OCI-LY1 (cell line): ENCODE data around the gene MARF1.
"Not testable (repeated sequence)": the region's sequence is repeated elsewhere in the genome, so short reads cannot be mapped to it uniquely, and the experiment has no call there.

Source experiments
- H2AFZ ChIP-seq: fragments of 200-600 bp; sonication (generic), shearing (Covaris generic); 2 replicates; pipeline ENCODE4 v1.6.0; 2014; ENCODE audit warnings: antibody characterized with exemption, mild to moderate bottlenecking, low read length
- H3F3A ChIP-seq: fragments of 200-600 bp; sonication (generic), shearing (Covaris generic); 2 replicates; pipeline ENCODE4 v1.6.0; 2014; ENCODE audit warnings: mild to moderate bottlenecking, antibody characterized with exemption, low read length, moderate library complexity; ENCODE audit not compliant: insufficient read depth
- H3K27ac ChIP-seq: fragments of 200-600 bp; sonication (generic); 2 replicates; pipeline ENCODE4 v1.5.1; 2014; ENCODE audit warnings: low read length, mixed run types, mild to moderate bottlenecking, low read depth; ENCODE audit not compliant: poor library complexity, severe bottlenecking
- H3K27me3 ChIP-seq: fragments of 200-600 bp; sonication (generic); 2 replicates; pipeline ENCODE4 v1.6.0; 2014; ENCODE audit warnings: antibody characterized with exemption, mild to moderate bottlenecking, low read length, moderate library complexity; ENCODE audit not compliant: insufficient read depth
- H3K36me3 ChIP-seq: fragments of 200-600 bp; sonication (generic); 2 replicates; pipeline ENCODE4 v1.6.1; 2014; ENCODE audit warnings: mild to moderate bottlenecking, antibody characterized with exemption, low read length, moderate library complexity, mixed read lengths; ENCODE audit not compliant: insufficient read depth
- H3K4me1 ChIP-seq: fragments of 200-600 bp; sonication (generic); 2 replicates; pipeline ENCODE4 v1.5.1; 2014; ENCODE audit warnings: mild to moderate bottlenecking, low read length, moderate library complexity; ENCODE audit not compliant: insufficient read depth, severe bottlenecking
- H3K4me2 ChIP-seq: fragments of 200-600 bp; sonication (generic), shearing (Covaris generic); 2 replicates; pipeline ENCODE4 v1.6.1; 2014; ENCODE audit warnings: low read length
- H3K4me3 ChIP-seq: fragments of 200-600 bp; sonication (generic); 2 replicates; pipeline ENCODE4 v1.5.1; 2014; ENCODE audit warnings: low read length, low read depth, mild to moderate bottlenecking, mixed read lengths; ENCODE audit not compliant: poor library complexity, severe bottlenecking
- H3K79me2 ChIP-seq: fragments of 200-600 bp; shearing (Covaris generic); 2 replicates; pipeline ENCODE4 v1.6.1; 2016; ENCODE audit warnings: mixed run types, low read length, mixed read lengths; ENCODE audit not compliant: insufficient read depth
- H3K9ac ChIP-seq: fragments of 200-600 bp; sonication (generic), shearing (Covaris generic); 2 replicates; pipeline ENCODE4 v1.6.1; 2014; ENCODE audit warnings: mild to moderate bottlenecking, low read length, mixed read lengths
- H3K9me2 ChIP-seq: fragments of 200-600 bp; sonication (generic), shearing (Covaris generic); 2 replicates; pipeline ENCODE4 v1.6.1; 2014; ENCODE audit warnings: low read depth, mild to moderate bottlenecking, low read length, mixed read lengths
- H3K9me3 ChIP-seq: fragments of 200-600 bp; shearing (Covaris generic); 2 replicates; pipeline ENCODE4 v1.6.1; 2014; ENCODE audit warnings: low read length, mixed read lengths
- H4K20me1 ChIP-seq: fragments of 200-600 bp; sonication (generic), shearing (Covaris generic); 2 replicates; pipeline ENCODE4 v1.6.0; 2016; ENCODE audit warnings: mild to moderate bottlenecking, low read length; ENCODE audit not compliant: insufficient read depth
- EZH2 ChIP-seq: fragments of 200-600 bp; sonication (generic), shearing (Covaris generic); IDR thresholded peaks from 2 replicates; pipeline ENCODE4 v1.8.0; 2017; ENCODE audit warnings: borderline replicate concordance, mixed run types, mild to moderate bottlenecking, antibody characterized with exemption, low read length, moderate library complexity, mixed read lengths
- TF ChIP-seq, protein P1 (sequence below): fragments of 200-600 bp; sonication (generic), shearing (Covaris generic); IDR thresholded peaks from 2 replicates; pipeline ENCODE4 v1.5.1; 2017; ENCODE audit warnings: mild to moderate bottlenecking, antibody characterized with exemption, low read length, moderate library complexity, mixed read lengths

Gene MARF1

DNA sequence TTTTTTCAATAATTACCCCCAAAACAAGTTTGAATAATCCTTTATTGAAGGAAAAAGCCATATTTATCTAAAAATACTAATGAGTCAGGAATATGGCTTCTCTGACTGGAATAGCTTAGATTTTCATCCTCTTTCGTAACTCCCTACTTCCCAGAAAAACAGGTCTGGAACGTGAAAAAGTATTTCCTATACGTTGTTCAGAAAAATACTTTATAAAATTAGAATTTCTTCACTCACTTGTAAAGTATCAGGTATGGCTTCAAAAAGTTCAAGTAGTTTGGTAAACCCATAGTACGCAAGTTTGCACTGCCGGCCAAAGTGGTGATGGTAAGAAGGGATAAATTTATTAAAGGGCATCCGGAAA is 33.7 kb downstream of the MARF1 start:
- H3K27me3 ChIP-seq, result no peaks in the 10 kb centered on the region
- no peaks in the 10 kb centered on the region for H3K79me2 ChIP-seq
- no peaks in the 10 kb centered on the region for H3F3A ChIP-seq
- H3K4me3 ChIP-seq, result no peak overlapping the region
- no peak overlapping the region for H3K9ac ChIP-seq
- no peaks in the 10 kb centered on the region for H4K20me1 ChIP-seq
- no peaks in the 10 kb centered on the region for H3K9me2 ChIP-seq
- no peak overlapping the region for H3K4me2 ChIP-seq
- H3K27ac ChIP-seq, result no peak overlapping the region
- no peaks in the 10 kb centered on the region for H3K4me1 ChIP-seq
- H2AFZ ChIP-seq, result no peak overlapping the region
- H3K36me3 ChIP-seq, result peaks cover 90% of the 10 kb centered on the region
- H3K9me3 ChIP-seq, result no peaks in the 10 kb centered on the region
- TF ChIP-seq, protein P1, sequence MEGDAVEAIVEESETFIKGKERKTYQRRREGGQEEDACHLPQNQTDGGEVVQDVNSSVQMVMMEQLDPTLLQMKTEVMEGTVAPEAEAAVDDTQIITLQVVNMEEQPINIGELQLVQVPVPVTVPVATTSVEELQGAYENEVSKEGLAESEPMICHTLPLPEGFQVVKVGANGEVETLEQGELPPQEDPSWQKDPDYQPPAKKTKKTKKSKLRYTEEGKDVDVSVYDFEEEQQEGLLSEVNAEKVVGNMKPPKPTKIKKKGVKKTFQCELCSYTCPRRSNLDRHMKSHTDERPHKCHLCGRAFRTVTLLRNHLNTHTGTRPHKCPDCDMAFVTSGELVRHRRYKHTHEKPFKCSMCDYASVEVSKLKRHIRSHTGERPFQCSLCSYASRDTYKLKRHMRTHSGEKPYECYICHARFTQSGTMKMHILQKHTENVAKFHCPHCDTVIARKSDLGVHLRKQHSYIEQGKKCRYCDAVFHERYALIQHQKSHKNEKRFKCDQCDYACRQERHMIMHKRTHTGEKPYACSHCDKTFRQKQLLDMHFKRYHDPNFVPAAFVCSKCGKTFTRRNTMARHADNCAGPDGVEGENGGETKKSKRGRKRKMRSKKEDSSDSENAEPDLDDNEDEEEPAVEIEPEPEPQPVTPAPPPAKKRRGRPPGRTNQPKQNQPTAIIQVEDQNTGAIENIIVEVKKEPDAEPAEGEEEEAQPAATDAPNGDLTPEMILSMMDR, result no peak
- no peak for TF ChIP-seq EZH2

DNA sequence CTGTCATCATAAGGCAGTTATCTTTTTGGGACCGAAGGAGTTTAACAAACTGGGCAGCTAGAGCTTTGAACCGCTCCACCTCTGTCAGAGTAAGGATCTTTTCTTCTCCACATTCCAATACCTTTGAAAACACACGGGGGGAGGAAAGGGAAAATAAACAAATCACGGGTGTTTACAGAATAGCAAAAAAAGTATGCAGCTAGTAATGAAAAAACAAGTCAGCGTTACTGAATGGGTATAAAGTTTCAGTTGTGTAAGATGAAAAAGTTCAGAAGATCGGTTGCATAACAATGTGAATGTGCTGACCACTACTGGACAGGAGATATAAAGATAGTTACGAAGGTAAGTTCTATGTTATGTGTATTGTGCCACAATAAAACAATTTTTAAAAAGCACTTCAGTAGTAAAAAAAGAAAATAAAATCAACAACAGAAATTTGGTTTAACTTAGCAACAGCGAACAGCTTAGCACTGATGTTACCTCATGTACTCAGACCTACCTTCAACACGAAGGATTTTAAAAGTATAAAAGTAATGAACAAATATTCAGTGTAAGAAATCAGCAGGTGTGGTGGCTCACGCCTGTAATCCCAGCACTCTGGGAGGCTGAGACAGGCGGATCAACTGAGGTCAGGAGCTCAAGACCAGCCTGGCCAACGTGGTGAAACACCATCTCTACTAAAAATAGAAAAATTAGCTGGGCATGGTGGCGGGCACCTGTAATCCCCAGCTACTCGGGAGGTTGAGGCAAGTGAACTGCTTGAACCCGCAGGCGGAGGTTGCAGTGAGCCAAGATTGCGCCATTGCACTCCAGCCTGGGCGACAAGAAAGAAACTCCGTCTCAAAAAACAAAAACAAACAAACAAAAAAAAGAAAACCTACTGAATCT is 34.3 kb downstream of the MARF1 start:
- H3K4me2 ChIP-seq, result no peak overlapping the region
- H3K27ac ChIP-seq, result no peak overlapping the region
- no peak overlapping the region for H3K4me3 ChIP-seq
- no peak overlapping the region for H3K9ac ChIP-seq
- H3K36me3 ChIP-seq, result peaks cover 91% of the 10 kb centered on the region
- TF ChIP-seq, protein P1, result no peak
- no peak for TF ChIP-seq EZH2
- no peaks in the 10 kb centered on the region for H3F3A ChIP-seq
- H3K4me1 ChIP-seq, result no peaks in the 10 kb centered on the region
- H3K79me2 ChIP-seq, result no peaks in the 10 kb centered on the region
- H2AFZ ChIP-seq, result no peak overlapping the region
- H3K9me3 ChIP-seq, result no peaks in the 10 kb centered on the region
- no peaks in the 10 kb centered on the region for H3K9me2 ChIP-seq
- H4K20me1 ChIP-seq, result no peaks in the 10 kb centered on the region
- H3K27me3 ChIP-seq, result no peaks in the 10 kb centered on the region

DNA sequence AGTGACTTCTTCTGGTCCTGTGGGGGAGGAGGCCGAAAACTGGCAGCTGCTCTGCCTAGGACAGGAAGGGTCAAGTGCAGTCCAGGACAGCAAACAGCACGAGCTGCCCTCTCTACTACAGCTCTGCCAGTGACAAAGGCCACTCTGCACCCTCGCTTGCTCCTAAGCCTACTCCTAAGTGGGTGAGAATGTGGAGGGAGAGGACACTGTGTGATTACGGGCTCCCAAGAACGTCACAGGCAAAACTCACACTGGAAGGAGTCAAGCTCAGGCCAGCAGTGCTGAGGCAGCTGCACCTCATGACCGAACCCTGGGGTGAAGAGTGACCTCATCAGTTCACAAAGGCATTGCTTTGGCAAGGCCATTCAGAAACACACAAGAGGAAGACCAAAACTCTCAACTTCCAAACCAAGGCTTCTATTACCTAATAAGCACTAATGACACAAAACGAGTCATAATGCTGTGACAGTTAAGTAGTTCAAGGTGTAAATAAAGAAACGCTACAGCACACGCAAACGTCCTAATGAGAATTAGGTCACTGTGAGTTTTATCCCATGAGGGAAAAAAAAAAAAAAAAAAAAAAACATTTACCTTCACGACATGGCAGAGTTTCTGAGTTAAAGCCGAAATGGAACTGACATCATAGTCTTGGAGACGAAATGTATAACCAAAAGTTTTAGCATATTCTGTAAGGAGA is 35.1 kb downstream of the MARF1 start:
- Histone ChIP-seq H3K27ac (no peak overlapping the region), H3K9me3 (no peaks in the 10 kb centered on the region), H3F3A (no peaks in the 10 kb centered on the region), H3K9ac (no peak overlapping the region), H3K4me1 (no peaks in the 10 kb centered on the region), H3K36me3 (peaks cover 94% of the 10 kb centered on the region), H2AFZ (no peak overlapping the region), H4K20me1 (no peaks in the 10 kb centered on the region), H3K79me2 (no peaks in the 10 kb centered on the region), H3K9me2 (no peaks in the 10 kb centered on the region), H3K4me2 (no peak overlapping the region), H3K27me3 (no peaks in the 10 kb centered on the region), H3K4me3 (no peak overlapping the region)
- TF ChIP-seq, protein P1, result no peak
- TF ChIP-seq EZH2, result no peak

DNA sequence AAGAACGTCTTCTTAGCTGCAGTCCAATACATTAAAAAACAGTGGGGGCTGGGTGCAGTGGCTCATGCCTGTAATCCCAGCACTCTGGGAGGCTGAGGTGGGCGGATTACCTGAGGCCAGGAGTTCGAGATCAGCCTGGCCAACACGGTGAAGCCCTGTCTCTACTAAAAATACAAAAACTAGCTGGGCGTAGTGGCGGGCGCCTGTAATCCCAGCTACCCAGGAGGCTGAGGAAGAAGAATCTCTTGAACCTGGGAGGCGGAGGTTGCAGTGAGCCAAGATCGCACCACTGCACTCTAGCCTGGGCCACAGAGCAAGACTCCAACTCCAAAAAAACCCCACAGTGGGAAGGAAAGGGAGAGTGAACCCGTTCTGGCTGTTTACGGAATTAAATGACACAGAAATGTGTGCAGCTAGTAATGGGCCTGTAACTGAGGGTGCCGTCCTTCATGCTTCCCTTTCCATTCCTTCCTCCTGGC is 35.7 kb downstream of the MARF1 start:
- H2AFZ ChIP-seq, H3K27ac ChIP-seq, H3K4me2 ChIP-seq, H3K4me3 ChIP-seq, H3F3A ChIP-seq, H3K9me2 ChIP-seq, H4K20me1 ChIP-seq, H3K79me2 ChIP-seq, H3K9ac ChIP-seq, H3K4me1 ChIP-seq, H3K27me3 ChIP-seq, H3K9me3 ChIP-seq: not testable (repeated sequence)
- peaks cover 94% of the 10 kb centered on the region for H3K36me3 ChIP-seq
